ENCODE measurements around the gene EIF4G2. TPM values are rescaled to one million over a fixed set of nuclear protein-coding genes. Genes with fewer than 3 reads are reported as not detected.

Gene EIF4G2
- total and polyA plus RNA-seq, 5 donors, result 266 to 718 (median 669) TPM

DNA sequence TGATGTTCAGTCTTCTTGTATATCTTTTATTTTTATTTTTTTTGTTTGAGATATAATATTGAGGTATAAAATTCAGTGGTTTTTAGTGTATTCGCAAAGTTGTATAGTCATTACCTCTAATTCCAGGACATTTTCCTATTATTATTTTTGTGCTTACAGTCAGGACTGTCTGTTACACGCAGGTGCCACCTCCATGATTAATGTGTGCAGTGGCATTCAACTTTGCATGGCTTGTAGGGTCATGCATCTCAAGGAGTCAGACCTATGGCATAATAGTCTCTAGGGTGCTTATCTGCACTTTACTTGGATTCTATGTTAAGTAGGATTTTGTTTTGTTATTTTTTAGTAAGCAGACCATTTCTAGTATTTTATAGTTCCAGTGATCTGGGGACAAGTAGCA is 56.7 kb downstream of the EIF4G2 start:
- H3K4me1 ChIP-seq (ENCODE audit: control insufficient read depth, insufficient read depth, low read length), result no peaks in the 10 kb centered on the region
- H3K27me3 ChIP-seq (ENCODE audit: control insufficient read depth, insufficient read depth), result no peaks in the 10 kb centered on the region
- ATAC-seq (no peak), DNase-seq (no peak)
- WGBS, result 40% methylated on average over 2 of the region's 2 CpGs
- intact Hi-C loops (cut with DNase I), result no loop called here
- H3K27ac ChIP-seq (ENCODE audit: low read length), result no peak overlapping the region
- H3K4me3 ChIP-seq (ENCODE audit: low read length), result peak overlapping the region; percentile 61
- H3K9me3 ChIP-seq (ENCODE audit: control insufficient read depth, low read length), result no peaks in the 10 kb centered on the region

DNA sequence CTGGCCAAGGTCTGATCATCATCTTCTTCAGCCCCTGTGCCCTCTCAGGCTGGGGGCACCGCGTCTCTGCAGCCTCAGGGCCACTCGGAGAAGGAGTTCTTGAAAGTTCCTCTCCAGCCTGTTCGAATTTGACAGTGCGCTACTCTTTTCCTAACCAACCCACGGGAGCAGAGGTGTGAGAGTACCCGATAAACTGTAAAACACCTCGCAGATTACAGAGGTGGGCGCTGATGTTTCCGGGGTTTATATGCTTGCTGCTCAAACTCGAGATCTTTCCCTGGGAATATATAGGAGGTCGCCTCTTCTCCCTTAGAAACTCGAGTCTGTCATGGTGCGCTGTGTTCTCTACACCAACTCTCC is 57.2 kb downstream of the EIF4G2 start:
- under 1% methylated on average over 14 of the region's 14 CpGs for WGBS
- H3K9me3 ChIP-seq (ENCODE audit: control insufficient read depth, low read length), result no peaks in the 10 kb centered on the region
- ATAC-seq, result peak; percentile 23 to 29
- peak overlapping the region; percentile 99 for H3K27ac ChIP-seq (ENCODE audit: low read length)
- H3K27me3 ChIP-seq (ENCODE audit: control insufficient read depth, insufficient read depth), result no peaks in the 10 kb centered on the region
- no peaks in the 10 kb centered on the region for H3K4me1 ChIP-seq (ENCODE audit: control insufficient read depth, insufficient read depth, low read length)
- H3K4me3 ChIP-seq (ENCODE audit: low read length), result peak overlapping the region; percentile 61
- intact Hi-C loops (cut with DNase I), result no loop called here
- no peak for DNase-seq

DNA sequence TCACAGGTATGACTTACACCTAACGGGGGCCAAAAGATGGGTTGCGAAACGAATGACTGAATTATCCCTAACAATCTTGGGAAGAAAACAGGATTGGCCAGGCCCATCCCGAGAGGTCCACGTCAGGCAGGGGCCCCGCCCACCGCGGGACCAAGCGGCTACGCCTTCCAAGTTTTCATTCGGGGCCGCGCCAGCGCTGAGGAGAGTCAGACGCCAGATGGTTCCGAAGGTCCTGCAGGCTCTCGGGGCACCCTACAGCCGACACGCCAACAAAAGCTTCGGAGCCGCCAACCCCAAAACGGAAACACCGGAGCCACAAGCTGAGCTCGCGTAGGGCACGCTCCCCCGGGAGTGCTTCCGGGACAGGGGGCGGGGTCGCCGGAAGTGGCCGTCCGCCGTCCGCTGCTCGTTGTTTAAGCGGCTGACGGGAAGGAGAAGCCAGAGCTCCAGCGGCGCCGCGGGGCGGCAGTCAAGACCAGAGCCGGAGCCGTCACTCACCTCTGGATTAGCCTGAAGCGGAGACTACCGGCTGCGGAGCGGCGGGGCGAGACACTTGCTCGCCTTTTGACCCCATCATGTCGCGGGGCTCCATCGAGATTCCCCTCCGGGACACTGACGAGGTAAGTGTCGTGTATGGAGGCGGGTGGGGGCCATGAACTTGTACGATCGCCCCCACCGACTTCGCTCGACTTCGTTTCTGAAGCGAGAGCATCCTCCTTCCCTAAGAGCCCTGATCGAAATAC is 57.7 kb downstream of the EIF4G2 start, which contains the start of gene CTR9:
CTR9 (plus strand) TSS at position 409 of the 743 bp plus-strand sequence; CDS start at position 576, 167 bp downstream.
- ATAC-seq (peak; percentile 97 to 98), DNase-seq (peak; percentile 94 to 98 (median 97))
- intact Hi-C loops (cut with DNase I), result no loop called here
- Histone ChIP-seq H3K27me3 (ENCODE audit: control insufficient read depth, insufficient read depth) (no peaks in the 10 kb centered on the region), H3K4me3 (ENCODE audit: low read length) (peak within 1 kb of the TSS; percentile 61), H3K9me3 (ENCODE audit: control insufficient read depth, low read length) (no peaks in the 10 kb centered on the region), H3K4me1 (ENCODE audit: control insufficient read depth, insufficient read depth, low read length) (no peaks in the 10 kb centered on the region), H3K27ac (ENCODE audit: low read length) (peak within 1 kb of the TSS; percentile 99)
- under 1% methylated on average over 67 of the region's 67 CpGs for WGBS

DNA sequence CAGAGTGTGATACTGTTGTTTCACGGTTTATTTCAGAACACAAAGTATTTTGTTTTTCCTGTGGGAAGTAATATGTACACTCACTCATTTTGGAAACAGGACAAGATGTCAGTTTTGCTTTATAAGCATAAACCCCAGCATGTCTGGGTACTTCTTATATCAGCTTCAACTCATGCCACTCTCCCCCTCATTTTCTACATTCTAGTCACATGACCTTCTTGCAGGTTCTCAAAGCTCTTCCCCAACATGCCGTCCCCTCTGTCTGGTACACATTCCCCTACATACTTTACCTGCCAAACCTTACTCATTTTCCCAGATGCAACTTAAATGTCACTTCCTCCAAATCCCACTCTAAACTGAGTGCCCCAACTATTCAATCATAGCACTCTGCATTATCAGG is 59.2 kb downstream of the EIF4G2 start:
- intact Hi-C loops (cut with DNase I), result no loop called here
- Histone ChIP-seq H3K4me1 (ENCODE audit: control insufficient read depth, insufficient read depth, low read length) (no peaks in the 10 kb centered on the region), H3K27me3 (ENCODE audit: control insufficient read depth, insufficient read depth) (no peaks in the 10 kb centered on the region), H3K9me3 (ENCODE audit: control insufficient read depth, low read length) (no peaks in the 10 kb centered on the region), H3K27ac (ENCODE audit: low read length) (no peak overlapping the region), H3K4me3 (ENCODE audit: low read length) (no peak overlapping the region)
- ATAC-seq, result no peak
- no peak for DNase-seq
- WGBS, result 62% methylated on average over 2 of the region's 2 CpGs

DNA sequence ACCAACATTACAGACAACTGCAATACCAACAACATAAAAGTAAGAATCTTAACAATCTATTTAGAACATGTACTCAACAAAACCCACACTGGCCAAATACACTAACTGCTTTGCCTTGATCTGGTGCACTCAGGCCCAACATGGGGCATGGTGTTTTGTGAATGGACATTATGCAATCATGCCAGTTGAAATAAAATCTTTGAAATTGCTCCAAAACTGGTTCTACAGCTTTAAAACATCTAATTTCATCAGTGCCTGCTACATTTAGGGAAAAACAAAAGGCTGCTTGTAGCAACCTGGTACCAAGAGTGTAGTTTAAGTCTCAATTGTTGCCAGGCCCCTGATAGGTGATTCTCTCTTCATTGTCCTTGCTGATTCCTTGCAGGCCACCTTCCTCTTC is 61.0 kb downstream of the EIF4G2 start:
- Histone ChIP-seq H3K4me1 (ENCODE audit: control insufficient read depth, insufficient read depth, low read length) (no peaks in the 10 kb centered on the region), H3K9me3 (ENCODE audit: control insufficient read depth, low read length) (no peaks in the 10 kb centered on the region), H3K27me3 (ENCODE audit: control insufficient read depth, insufficient read depth) (no peaks in the 10 kb centered on the region), H3K4me3 (ENCODE audit: low read length) (no peak overlapping the region), H3K27ac (ENCODE audit: low read length) (no peak overlapping the region)
- ATAC-seq (no peak), DNase-seq (no peak)
- intact Hi-C loops (cut with DNase I), result no loop called here

Other genes starting within 250 kb of the EIF4G2 start
- gene LYVE1, start 240.3 kb downstream of the EIF4G2 start, total RNA-seq, result 100 to 1,000 TPM in 1 of 4 donors, 10 to 100 TPM in 3; 69.8 to 114 (median 92.8) TPM
- gene LYVE1, start 240.3 kb downstream of the EIF4G2 start, polyA plus RNA-seq, result 12.6 TPM
- gene IRAG1, start 115.2 kb downstream of the EIF4G2 start, total RNA-seq, result 10 to 100 TPM; 11.8 to 29.8 (median 19.5) TPM
- gene IRAG1, start 115.2 kb downstream of the EIF4G2 start, polyA plus RNA-seq, result 5.3 TPM
- gene CTR9, start 57.7 kb downstream of the EIF4G2 start, total RNA-seq, result 10 to 100 TPM; 26.0 to 29.8 (median 28.1) TPM
- 14.1 TPM for gene CTR9, start 57.7 kb downstream of the EIF4G2 start, polyA plus RNA-seq
- gene ZBED5, start 49.1 kb upstream of the EIF4G2 start, total RNA-seq, result 10 to 100 TPM; 40.6 to 46.7 (median 44.2) TPM
- gene ZBED5, start 49.1 kb upstream of the EIF4G2 start, polyA plus RNA-seq, result 23.8 TPM

All from right cardiac atrium (tissue), 5 donors.